M059J (cell line): ENCODE data around the gene INSYN2B. TPM values are rescaled to one million over a fixed set of nuclear protein-coding genes. Genes with fewer than 3 reads are reported as not detected.

Experiments
- DNase-seq: peaks from one replicate; pipeline ENCODE4 v3.0.0-alpha.2; 2012; ENCODE audit warnings: low read depth
- total RNA-seq: library from RNA; depleted of rRNA; stranded (reverse); fragments of >200 nt; shearing (Covaris generic); gene quantifications from 2 replicates; pipeline ENCODE4 v1.2.3, GENCODE V29; 2014; rRNA removed

The INSYN2B gene
- total RNA-seq, 1 experiment from 2014 or later, result 47.0 TPM

DNA sequence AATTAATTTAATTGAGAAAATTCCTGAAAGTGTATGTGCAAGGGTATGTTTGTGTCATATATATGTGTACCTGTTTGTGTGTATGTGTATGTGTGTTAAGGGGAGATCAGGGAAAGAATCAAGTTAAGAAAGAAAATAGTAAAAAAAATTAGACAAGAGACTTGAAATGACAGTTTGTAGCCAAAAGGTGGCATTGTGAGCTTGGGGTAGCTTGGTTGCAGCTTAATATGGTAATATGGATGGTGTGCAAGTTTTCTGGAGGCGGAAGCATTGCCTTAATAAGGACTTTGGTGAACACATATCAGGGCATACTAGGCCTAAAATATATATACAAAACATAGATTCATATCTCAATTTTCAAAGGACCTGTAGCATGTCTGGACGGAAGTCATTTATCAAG is 129.9 kb downstream of the INSYN2B start:
- DNase-seq, result no peak

DNA sequence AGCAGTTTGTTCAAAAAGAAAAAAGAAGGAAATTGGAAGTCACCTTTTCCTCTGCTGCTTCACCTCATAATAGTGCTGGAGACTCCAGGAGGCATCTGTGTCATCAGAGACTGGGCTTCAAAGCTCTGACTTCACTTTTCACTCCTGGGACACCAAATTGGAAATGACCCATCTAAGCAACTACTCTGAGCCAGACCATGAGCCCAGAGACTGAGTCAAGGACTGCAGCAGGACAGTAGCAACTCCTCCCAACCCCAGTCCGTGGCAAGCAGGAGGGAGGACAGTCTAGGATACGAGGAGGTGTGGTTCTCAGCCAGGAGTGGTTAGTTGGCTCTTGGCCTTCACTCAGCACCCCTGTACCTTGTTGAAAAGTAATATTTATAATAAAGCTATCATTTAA is 131.5 kb downstream of the INSYN2B start:
- no peak for DNase-seq

DNA sequence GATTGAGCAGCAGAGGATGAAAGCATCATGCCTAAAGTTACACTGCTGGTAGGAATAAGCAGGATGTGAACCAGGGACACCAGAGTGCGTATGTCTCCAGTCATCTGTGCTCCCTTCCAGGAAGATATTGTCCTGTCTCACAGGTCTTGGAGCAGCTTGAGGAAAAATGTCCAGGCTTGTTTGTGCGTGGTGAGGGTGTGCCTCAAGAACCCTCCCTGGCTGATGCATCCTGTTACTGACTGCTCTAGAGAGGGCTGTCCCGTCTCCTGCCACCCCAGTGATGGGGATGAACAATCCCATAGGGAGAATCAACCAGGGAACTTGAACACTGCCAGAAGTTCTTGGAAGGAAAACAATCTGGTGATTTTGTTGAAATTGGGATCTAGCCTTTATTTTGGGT is 132.0 kb downstream of the INSYN2B start:
- DNase-seq, result no peak

DNA sequence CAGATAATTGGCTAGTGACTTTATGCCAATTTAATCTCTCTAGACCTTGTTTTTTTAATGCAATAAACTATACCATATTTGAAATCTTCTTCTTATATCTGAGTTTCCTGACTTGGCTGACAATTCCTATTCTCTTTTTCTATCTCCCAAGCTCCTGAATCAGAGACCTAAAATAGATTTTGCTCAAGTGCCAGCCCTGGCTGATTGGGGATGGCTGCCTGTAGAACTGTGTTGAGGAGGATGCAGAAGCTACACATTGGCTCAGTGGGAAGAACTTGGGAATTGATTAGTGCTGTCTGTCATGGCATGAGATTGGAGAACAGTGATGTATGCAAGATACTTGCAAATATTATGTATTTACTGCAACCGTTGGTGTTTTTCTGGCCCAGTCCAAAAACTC is 132.8 kb downstream of the INSYN2B start:
- DNase-seq, result no peak

DNA sequence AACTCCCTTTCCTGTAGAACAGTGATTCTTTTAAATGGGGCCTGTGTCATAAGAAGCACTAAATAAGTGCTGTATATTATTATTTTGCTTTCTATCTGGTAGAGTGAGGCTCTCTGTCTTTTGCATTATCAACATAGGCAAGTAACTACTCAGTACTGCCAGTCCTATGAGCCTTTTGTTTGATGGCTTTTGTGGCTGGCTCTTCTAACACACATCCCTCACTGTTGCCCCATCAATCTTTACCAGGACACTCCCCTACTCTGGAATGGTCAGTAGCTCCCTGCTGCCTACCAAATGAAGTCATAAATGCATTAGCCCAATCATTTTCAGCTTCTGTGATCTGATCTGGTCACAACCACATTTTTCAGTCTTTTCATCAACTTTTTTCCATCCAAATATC is 137.6 kb downstream of the INSYN2B start:
- DNase-seq, result no peak

DNA sequence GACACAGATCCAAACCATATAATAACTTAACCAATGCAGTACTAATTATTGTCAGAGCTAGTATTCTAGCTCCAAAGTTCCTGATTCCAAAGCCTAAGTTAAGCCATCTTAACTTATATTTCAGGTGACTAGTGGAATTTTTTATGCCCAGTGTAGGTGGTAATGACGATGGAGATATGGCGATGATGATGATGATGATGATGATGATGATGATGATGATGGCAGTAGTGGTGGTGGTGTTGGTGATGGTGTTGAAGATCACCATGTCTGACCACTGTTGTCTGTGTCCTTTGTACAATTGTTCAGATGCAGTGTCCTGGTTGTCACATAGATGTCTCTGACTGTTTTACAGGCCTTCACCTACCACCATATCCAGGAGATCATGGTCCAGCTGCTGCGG is 139.9 kb downstream of the INSYN2B start:
- DNase-seq, result no peak

DNA sequence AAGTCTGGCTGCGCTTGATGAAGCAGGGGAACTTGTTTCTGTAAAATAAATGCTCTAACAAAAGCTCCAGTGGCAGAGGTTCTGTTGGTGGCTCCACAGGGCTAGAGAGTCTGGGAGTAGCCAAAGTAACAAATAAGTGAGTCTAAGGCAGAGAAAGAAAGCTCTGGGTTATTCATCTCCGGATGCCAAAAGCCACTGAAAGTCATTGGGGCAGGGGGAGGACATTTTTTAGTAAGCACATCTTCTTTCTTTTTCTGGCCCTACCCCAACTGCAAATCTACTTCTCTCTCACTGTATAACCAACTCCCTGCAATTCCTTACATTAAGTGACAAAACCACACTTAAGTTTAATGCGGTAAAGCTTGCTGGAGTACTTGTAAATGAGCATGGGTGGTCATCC is 141.6 kb downstream of the INSYN2B start:
- DNase-seq, result no peak

DNA sequence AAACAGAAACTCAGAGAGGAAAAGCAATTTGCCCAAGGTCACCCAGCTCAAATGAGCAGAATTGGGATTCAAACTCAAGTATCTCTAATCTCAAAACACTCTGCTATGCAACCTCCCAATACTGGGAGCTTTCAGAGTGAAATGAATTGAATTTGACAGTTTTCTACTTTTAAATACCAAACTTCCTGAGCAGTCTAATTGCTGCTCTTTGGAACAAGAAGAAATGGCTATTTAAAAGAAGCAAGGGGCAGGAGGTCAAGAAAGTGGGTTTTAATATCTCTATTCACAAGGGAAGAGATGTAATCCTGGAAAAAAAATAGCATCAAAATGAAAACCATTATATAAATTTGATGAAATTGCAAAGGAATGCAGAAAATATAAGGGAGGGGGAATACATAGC is 142.6 kb downstream of the INSYN2B start:
- no peak for DNase-seq

DNA sequence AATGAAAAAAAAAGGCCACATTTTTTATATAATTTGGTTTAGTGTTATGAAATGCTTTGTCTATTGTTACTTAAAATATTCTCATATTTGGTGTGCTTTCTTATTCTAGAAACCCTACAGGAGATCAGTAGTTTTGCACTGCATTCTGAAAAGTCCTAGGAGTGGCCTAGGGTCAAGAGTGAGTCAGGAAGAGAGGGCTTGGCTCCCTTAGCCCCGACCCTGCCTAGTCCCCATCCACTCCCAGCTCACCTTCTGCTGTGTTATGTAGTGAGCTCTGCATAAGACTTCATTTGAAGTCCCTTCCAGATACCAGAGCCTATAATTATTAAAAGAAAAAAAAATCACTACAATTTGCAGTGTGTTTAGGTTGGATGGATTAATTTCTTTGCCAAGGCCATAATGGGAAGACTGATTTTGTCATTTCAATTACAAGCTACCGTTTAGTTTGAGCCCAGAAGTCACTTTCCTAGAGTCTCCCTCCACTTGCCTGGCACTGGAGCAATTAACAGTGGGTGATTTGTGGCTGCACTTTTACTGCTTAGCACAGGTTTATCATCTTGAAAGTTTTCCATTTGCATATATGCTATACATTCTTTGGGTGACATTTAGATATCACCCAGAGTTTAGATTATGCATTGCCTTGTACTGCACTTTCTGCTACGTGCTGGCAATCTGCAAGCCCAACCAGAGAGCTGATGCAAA is 143.3 kb downstream of the INSYN2B start:
- no peak for DNase-seq

DNA sequence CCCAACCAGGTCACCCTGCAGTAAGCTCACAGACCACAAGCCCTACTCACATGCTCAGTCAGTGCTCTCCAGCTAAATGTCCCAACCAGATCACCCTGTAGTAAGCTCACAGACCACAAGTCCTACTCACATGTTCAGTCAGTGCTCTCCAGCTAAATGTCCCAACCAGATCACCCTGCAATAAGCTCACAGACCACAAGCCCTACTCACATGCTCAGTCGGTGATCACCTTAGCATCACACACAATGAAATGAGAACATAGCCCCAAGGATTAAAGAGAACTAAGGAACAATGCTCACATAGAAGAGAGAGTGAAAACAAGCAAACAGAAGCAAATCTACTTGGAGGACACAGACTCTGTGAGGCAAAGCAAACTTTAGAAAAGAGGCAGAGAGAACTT is 145.8 kb downstream of the INSYN2B start:
- DNase-seq, result peak; percentile 46

DNA sequence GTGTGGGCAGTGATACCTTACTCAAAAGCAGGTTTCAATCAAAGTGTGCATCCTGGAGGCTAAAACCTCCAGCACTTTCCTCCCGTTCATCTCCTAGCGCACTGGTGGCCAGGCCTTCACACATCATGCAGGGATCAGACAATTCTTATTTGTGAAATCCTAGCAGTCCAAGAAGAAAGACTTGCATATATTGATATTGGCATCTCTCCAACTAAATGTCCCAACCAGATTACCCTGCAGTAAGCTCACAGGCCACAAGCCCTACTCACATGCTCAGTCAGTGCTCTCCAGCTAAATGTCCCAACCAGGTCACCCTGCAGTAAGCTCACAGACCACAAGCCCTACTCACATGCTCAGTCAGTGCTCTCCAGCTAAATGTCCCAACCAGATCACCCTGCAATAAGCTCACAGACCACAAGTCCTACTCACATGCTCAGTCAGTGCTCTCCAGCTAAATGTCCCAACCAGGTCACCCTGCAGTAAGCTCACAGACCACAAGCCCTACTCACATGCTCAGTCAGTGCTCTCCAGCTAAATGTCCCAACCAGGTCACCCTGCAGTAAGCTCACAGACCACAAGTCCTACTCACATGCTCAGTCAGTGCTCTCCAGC is 146.5 kb downstream of the INSYN2B start:
- peak; percentile 40 for DNase-seq

DNA sequence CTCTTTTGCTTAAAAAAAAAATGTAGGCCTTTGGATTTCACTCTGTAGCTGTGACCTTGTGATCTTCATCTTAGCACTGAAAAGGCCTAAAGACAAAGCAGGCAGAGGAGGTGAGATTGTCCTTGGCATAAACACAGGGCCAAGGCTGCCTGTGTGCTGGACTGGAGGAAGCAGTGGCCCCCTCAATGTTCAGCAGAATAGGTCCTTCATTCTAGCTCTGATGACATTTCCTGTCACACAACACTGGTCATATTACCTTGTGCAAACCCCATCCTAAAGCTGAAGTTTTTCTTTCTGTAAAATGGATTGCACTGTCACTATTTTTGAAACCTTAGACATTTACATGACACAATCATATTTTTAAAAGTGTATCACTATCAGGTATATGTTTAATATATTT is 147.4 kb downstream of the INSYN2B start:
- DNase-seq, result no peak

DNA sequence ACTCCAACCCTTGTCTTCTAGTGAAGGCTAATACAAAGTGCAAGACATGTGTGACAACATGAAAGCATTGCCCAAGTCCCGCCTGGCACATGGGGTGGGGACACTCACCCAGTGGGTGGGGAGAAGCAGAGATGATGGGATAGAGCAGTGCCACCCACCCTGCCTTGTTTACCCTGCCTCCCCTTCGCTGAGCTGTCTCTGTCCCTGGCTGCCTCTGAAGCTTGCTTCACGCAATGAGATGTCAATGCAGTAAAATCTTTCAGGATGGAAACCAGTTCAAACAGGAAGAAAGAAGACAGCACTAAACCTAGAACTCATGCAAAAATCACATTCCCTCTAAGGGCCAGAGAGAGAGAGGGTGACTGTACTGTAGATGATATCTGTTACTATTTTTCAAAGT is 148.0 kb downstream of the INSYN2B start:
- no peak for DNase-seq

DNA sequence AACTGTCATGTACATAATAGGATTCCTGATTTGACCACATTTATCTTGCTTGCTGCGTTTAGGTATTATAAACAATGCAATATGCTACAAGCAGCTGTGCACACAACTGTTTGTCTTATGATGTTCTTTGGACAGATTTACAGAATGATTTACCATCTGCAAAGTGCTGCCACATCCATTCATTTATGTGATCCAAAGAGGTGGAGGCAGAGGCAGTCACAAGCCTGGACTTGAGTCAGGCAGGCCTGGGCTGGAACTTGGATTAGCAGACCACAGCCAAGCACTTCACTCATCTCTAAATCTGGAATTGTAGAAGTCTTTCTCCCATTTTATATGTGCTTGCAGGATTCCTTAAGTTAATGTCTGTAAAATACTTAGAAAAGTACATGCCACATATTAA is 149.0 kb downstream of the INSYN2B start:
- no peak for DNase-seq

DNA sequence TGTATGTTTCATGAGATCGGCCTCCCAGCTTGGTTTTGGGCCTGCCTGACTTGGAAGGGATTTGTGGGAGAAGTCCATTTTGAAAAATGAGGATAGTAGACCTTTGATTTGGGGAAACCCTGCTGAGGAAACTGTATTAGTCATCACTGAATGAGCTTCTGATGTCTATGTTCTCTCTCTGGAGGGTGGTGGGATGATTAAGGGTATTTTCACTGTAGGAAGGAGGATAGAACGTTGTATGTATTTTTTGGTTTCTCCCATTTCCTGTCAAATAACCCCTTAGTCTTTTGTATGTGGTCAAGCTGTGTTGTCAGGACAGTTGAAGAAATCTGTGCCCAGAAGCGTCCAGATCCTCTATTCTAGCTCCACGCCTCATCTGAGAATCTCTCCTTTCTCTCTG is 151.9 kb downstream of the INSYN2B start:
- no peak for DNase-seq

DNA sequence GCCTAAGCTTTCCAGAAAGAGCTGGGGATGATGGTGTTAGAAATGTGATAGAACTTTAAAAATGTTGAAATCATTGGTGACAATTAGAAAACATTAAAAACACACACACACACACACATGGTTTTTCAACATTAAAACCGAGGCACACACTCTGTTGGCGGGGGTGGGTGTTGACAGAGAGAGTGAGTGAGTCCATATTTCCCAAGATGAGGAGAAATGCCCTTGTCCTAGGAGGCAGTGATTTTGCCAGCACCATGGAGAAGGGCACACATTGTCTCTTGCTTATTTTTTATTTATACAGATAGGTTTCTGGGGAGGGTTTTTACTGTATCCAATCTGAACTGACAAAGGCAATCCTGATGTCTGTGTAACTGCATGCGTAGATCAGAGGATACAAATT is 152.5 kb downstream of the INSYN2B start:
- no peak for DNase-seq

DNA sequence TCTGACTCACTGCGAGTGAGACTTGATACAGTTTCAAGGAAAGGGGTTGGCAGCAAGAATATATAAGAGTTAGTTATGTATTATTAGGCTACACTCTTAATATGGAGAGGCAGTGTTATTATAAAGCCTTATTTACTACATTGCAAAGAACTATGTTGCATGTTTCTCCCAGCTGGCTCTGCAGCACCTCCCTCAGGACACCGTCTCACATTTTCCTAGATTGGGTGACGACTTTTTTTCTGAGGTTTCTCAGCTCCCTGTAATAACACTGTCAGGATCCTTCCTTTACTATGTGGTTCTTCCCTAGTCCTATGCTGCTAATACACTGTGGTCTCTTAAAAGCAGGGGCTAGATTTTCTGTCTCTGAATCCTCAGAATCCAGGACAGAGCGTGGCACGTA is 153.7 kb downstream of the INSYN2B start:
- DNase-seq, result no peak

DNA sequence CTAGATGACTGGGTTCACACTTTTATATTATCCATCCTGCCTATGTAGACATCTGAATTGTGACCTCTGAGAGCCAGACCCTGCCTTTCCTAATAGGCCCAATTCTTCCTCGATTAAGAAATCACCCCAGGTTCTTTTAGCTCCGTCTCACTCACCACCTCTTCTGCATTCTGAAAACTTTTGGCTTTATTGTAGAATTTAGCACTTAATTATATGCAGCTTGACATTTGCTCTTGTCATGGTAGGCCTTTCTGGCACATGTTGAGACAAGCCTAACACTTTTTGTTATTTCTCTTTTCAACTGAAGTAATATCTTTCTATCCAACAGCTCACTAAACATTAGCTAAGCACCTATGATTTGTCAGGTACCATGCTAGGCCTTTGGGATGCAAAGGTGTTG is 163.3 kb downstream of the INSYN2B start:
- DNase-seq, result no peak

DNA sequence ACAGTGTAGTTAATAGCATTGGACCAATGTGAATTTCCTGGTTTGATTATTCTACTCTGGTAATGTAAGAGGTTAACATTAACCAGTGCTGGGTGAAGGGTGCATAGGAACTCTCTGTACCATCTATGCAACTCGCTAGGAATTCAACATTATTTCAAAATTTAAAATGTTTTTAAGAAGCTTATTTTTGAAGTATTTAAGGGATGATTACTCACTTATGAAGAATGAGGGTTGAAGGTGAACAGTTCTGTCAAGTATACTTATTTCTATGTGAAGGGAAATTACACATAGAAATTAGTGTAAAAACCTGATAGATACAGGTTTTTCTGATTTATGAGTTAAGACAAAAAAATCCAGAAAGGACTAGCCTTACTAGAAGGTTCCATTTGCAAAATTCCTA is 165.8 kb downstream of the INSYN2B start:
- no peak for DNase-seq

Other genes with a start within 250 kb of the INSYN2B start
- not detected in 2 replicates for gene FOXI1, start 125.4 kb upstream of the INSYN2B start, total RNA-seq